ENCODE measurements around the gene HSD11B1. TPM values are rescaled to one million over a fixed set of nuclear protein-coding genes. Genes with fewer than 3 reads are reported as not detected.

The HSD11B1 gene
- total and polyA plus RNA-seq, 2 of the 4 experiments (the other 2 are of a cell fraction), result 0.41 to 0.72 TPM

GRCh38 chr1:209692745-209693504, 11.7 kb upstream of the HSD11B1 start:
- H3K23ac ChIP-seq (ENCODE audit: low read depth, low read length), result no peak overlapping the region
- POLR2A ChIA-PET (ENCODE audit: unreplicated experiment), result interaction anchor here (0.7 kb wide), 1 partner anchor 97 kb away, joined by 3 read pairs; no protein-coding TSS in a partner anchor
- no peak overlapping the region for H3K14ac ChIP-seq (replicated peaks; ENCODE audit: low read depth, low read length)
- H3K18ac ChIP-seq (ENCODE audit: low read depth, low read length), result no peak overlapping the region
- H2AK5ac ChIP-seq (ENCODE audit: low read depth, low read length), result no peak overlapping the region
- no peak overlapping the region for H4K91ac ChIP-seq (ENCODE audit: insufficient read depth, low read depth, low read length)
- H2BK15ac ChIP-seq (ENCODE audit: low read depth, low read length), result no peak overlapping the region
- no peaks in the 10 kb centered on the region for H3K36me3 ChIP-seq (ENCODE audit: control insufficient read depth, insufficient read depth, low read length)
- H4K8ac ChIP-seq (ENCODE audit: low read depth in 2 of 2, low read length in 2 of 2), result no peak overlapping the region
- CTCF ChIA-PET, result interaction anchor here (1.0 to 1.8 kb wide), 4 partner anchors 10 to 127 kb away, joined by 3 to 5 read pairs (median 4); no protein-coding TSS in a partner anchor
- H2BK120ac ChIP-seq (ENCODE audit: low read depth, low read length), result no peak overlapping the region
- no peaks in the 10 kb centered on the region for H3K9me3 ChIP-seq (ENCODE audit: control insufficient read depth, insufficient read depth, low read length)
- no peak overlapping the region for H2BK5ac ChIP-seq (ENCODE audit: low read depth, low read length, poor library complexity, severe bottlenecking)
- no peak overlapping the region for H3K4ac ChIP-seq (ENCODE audit: low read depth, low read length)
- H3K4me2 ChIP-seq (ENCODE audit: low read depth, low read length), result no peak overlapping the region
- no TSS peak for BruUV-seq (replicated peaks)
- no peak overlapping the region for H3K27ac ChIP-seq (ENCODE audit: insufficient read depth, low read length)
- H3K27me3 ChIP-seq (ENCODE audit: control insufficient read depth, insufficient read depth, low read length), result peaks cover 3% of the 10 kb centered on the region
- H4K20me1 ChIP-seq (ENCODE audit: insufficient read depth, low read length), result no peaks in the 10 kb centered on the region
- no peak overlapping the region for H2AK9ac ChIP-seq (replicated peaks; ENCODE audit: low read depth, low read length, poor library complexity)
- 0 out of 2 replicates have a peak, but pooled peaks cover 4% of the 10 kb centered on the region for H3K9me1 ChIP-seq (ENCODE audit: insufficient read depth, low read length)
- no peak overlapping the region for H2BK20ac ChIP-seq (ENCODE audit: low read depth, low read length)
- no peak overlapping the region for H4K5ac ChIP-seq (ENCODE audit: low read depth, low read length)
- no peak overlapping the region for H3K4me3 ChIP-seq (ENCODE audit: insufficient read depth, low read depth, low read length)
- WGBS, 2 experiments (ENCODE audit: extremely low coverage in 2 of 2, insufficient read length in 1 of 2), result no CpG with 5 or more reads among the region's 3 CpGs
- ATAC-seq (ENCODE audit: low read depth) (peak; percentile 86), DNase-seq (peak; percentile 83)
- H3K56ac ChIP-seq (ENCODE audit: extremely low read depth, insufficient read depth, low read length), result no peak overlapping the region
- H2AFZ ChIP-seq (replicated peaks; ENCODE audit: low read length, poor library complexity), result no peak overlapping the region
- intact Hi-C loops (cut with micrococcal nuclease), result loop anchor here (1.0 kb wide), 5 partner anchors 47 to 117 kb away; no protein-coding TSS in a partner anchor
- in situ Hi-C loops (cut with MboI; ENCODE audit: low sequenced_read_pairs), result no loop called here
- H3K9ac ChIP-seq (ENCODE audit: low read depth, low read length), result no peak overlapping the region
- dilution Hi-C loops (cut with HindIII; ENCODE audit: low sequenced_read_pairs, unreplicated experiment), result no loop called here
- no peaks in the 10 kb centered on the region for H3K79me1 ChIP-seq (ENCODE audit: low read depth in 1 of 2, low read length in 2 of 2)
- H3K4me1 ChIP-seq (ENCODE audit: control insufficient read depth, insufficient read depth, low read length), result peaks cover 5% of the 10 kb centered on the region; the same call in 1 of the 2 replicates
- no peak for TF ChIP-seq CHD1 (IDR thresholded peaks at IDR 0.05; ENCODE audit: low read depth, low read length)
- no peak for TF ChIP-seq USF2 (IDR thresholded peaks at IDR 0.05; ENCODE audit: low read depth, low read length)
- no peak for TF ChIP-seq BHLHE40 (IDR thresholded peaks at IDR 0.05; ENCODE audit: low read depth, low read length)
- TF ChIP-seq MAFK (IDR thresholded peaks at IDR 0.05; ENCODE audit: low read depth, low read length), result no peak
- TF ChIP-seq SMC3 (IDR thresholded peaks at IDR 0.05; ENCODE audit: low read depth, low read length), result peak; percentile 93
- TF ChIP-seq RFX5 (IDR thresholded peaks at IDR 0.05; ENCODE audit: low read depth, low read length), result no peak
- TF ChIP-seq CEBPB (IDR thresholded peaks at IDR 0.05; ENCODE audit: low read depth, low read length), result no peak
- TF ChIP-seq MAZ (IDR thresholded peaks at IDR 0.05; ENCODE audit: borderline replicate concordance, low read depth, low read length), result no peak
- TF ChIP-seq, protein P1, sequence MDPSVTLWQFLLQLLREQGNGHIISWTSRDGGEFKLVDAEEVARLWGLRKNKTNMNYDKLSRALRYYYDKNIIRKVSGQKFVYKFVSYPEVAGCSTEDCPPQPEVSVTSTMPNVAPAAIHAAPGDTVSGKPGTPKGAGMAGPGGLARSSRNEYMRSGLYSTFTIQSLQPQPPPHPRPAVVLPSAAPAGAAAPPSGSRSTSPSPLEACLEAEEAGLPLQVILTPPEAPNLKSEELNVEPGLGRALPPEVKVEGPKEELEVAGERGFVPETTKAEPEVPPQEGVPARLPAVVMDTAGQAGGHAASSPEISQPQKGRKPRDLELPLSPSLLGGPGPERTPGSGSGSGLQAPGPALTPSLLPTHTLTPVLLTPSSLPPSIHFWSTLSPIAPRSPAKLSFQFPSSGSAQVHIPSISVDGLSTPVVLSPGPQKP (IDR thresholded peaks at IDR 0.05; ENCODE audit: borderline replicate concordance, low read depth, low read length), result no peak
- peak; percentile 92 for TF ChIP-seq CTCF (conservative IDR thresholded peaks at IDR 0.05; ENCODE audit: low read depth, low read length)
- TF ChIP-seq RCOR1 (IDR thresholded peaks at IDR 0.05; ENCODE audit: insufficient replicate concordance, low read length), result no peak
- no peak for TF ChIP-seq NFE2L2 (IDR thresholded peaks at IDR 0.05; ENCODE audit: low read depth, low read length)
- peak; percentile 91 for TF ChIP-seq RAD21 (IDR thresholded peaks at IDR 0.05; ENCODE audit: low read length)
- no peak for TF ChIP-seq POLR2A (IDR thresholded peaks at IDR 0.05; ENCODE audit: low read depth, low read length)
- TF ChIP-seq FOS (IDR thresholded peaks at IDR 0.05; ENCODE audit: low read depth, low read length), result no peak

All from IMR-90 (cell line).